Natural killer cell treated with Interleukin-12 subunit alpha and Interleukin-12 subunit beta and Interleukin-15 and Interleukin-18, amount 100 ng/mL, for 72 hours (primary cell): ENCODE data around the gene SLC35A2. TPM values are rescaled to one million over a fixed set of nuclear protein-coding genes. Genes with fewer than 3 reads are reported as not detected.
"Not testable (repeated sequence)": the region's sequence is repeated elsewhere in the genome, so short reads cannot be mapped to it uniquely, and the experiment has no call there.

ENCODE experiments used
- ATAC-seq, 2 donors: fragments of 150-1000 bp; cut with Tn5 transposase in 1 of 2; sonication (Bioruptor Pico), chemical (Tn5 transposase) in 1 of 2; 2 replicates each; pipeline ENCODE4 v1.10.0; 2021
- DNase-seq: peaks from one replicate; pipeline ENCODE4 v3.0.0; 2022; ENCODE audit warnings: low spot score
- H3K27ac Mint-ChIP-seq, 2 donors: 1 replicate in 1 of 2; 2 replicates in 1 of 2; pipeline ENCODE4 v1.8.0; 2022; ENCODE audit warnings: mixed read lengths in 2 of 2, mild to moderate bottlenecking in 1 of 2, moderate library complexity in 1 of 2
- H3K27me3 Mint-ChIP-seq, 2 donors: 1 replicate in 1 of 2; 2 replicates in 1 of 2; pipeline ENCODE4 v1.8.0; 2022; ENCODE audit warnings: mixed read lengths in 2 of 2
- H3K36me3 Mint-ChIP-seq: one replicate; pipeline ENCODE4 v1.8.0; 2022; ENCODE audit warnings: mixed read lengths
- H3K4me1 Mint-ChIP-seq, 2 donors: 1 replicate in 1 of 2; 2 replicates in 1 of 2; pipeline ENCODE4 v1.8.0; 2022; ENCODE audit warnings: low read depth in 2 of 2, mixed read lengths in 2 of 2, mild to moderate bottlenecking in 1 of 2
- H3K4me3 Mint-ChIP-seq: one replicate; pipeline ENCODE4 v1.8.0; 2022; ENCODE audit warnings: mixed read lengths
- H3K9me3 Mint-ChIP-seq: 2 replicates; pipeline ENCODE4 v1.8.0; 2022; ENCODE audit warnings: mixed read lengths
- total RNA-seq, 2 donors: library from RNA; stranded (reverse); gene quantifications; one replicate each; pipeline ENCODE4 v1.2.3, GENCODE V29; 2022

SLC35A2 gene
- total RNA-seq, 2 donors from 2014 or later = 25.5 to 26.9 TPM

- Mint-ChIP-seq H3K4me1 (peaks cover 10 to 18% of the 10 kb centered on the region in 2 donors), H3K27me3 (peaks cover 0 to 4% of the 10 kb centered on the region in 2 donors), H3K4me3 (peak overlapping the region; percentile 85), H3K9me3 (no peaks in the 10 kb centered on the region), H3K27ac (peak overlapping the region in 1 of 2 donors; percentile 17), H3K36me3 (no peaks in the 10 kb centered on the region)
- DNase-seq (no peak), ATAC-seq (peak; percentile 62 to 68)
These were observed 20.5 kb downstream of the SLC35A2 start for GRCh38 chrX:48890934-48891401.

GRCh38 chrX:48890296-48890925 is 21.0 kb downstream of the SLC35A2 start:
- ATAC-seq = no peak
- Mint-ChIP-seq H3K4me1 (peaks cover 10 to 17% of the 10 kb centered on the region in 2 donors), H3K27ac (peak overlapping the region in 1 of 2 donors; percentile 17), H3K27me3 (peaks cover 0 to 4% of the 10 kb centered on the region in 2 donors), H3K36me3 (no peaks in the 10 kb centered on the region), H3K4me3 (peak overlapping the region; percentile 85), H3K9me3 (no peaks in the 10 kb centered on the region)
- DNase-seq = no peak

GRCh38 chrX:48886586-48886985 is 24.9 kb downstream of the SLC35A2 start:
- H3K27me3 Mint-ChIP-seq, H3K9me3 Mint-ChIP-seq, ATAC-seq, DNase-seq, H3K27ac Mint-ChIP-seq, H3K36me3 Mint-ChIP-seq, H3K4me3 Mint-ChIP-seq: not testable (repeated sequence)
- peaks cover 8 to 10% of the 10 kb centered on the region in 2 donors for H3K4me1 Mint-ChIP-seq

- H3K36me3 Mint-ChIP-seq = no peaks in the 10 kb centered on the region
- no peak for ATAC-seq
- H3K4me1 Mint-ChIP-seq = no peaks in the 10 kb centered on the region
- H3K27ac Mint-ChIP-seq = no peak overlapping the region
- no peaks in the 10 kb centered on the region for H3K9me3 Mint-ChIP-seq
- no peak overlapping the region for H3K4me3 Mint-ChIP-seq
- DNase-seq = no peak
- H3K27me3 Mint-ChIP-seq = peaks cover 6% of the 10 kb centered on the region in 2 donors
These were observed 27.7 kb downstream of the SLC35A2 start for GRCh38 chrX:48883729-48884128.

- not testable (repeated sequence) for H3K27ac Mint-ChIP-seq, ATAC-seq, H3K4me1 Mint-ChIP-seq, H3K9me3 Mint-ChIP-seq, H3K4me3 Mint-ChIP-seq, DNase-seq, H3K36me3 Mint-ChIP-seq
- H3K27me3 Mint-ChIP-seq = peaks cover 6 to 19% of the 10 kb centered on the region in 2 donors
These were observed 34.5 kb downstream of the SLC35A2 start for GRCh38 chrX:48876944-48877343.

- H3K4me1 Mint-ChIP-seq = not testable (repeated sequence)
These were observed 39.4 kb downstream of the SLC35A2 start for GRCh38 chrX:48872017-48872416.

GRCh38 chrX:48864210-48864609 is 47.2 kb downstream of the SLC35A2 start:
- no peaks in the 10 kb centered on the region for H3K4me1 Mint-ChIP-seq
- ATAC-seq (no peak), DNase-seq (no peak)
- no peaks in the 10 kb centered on the region for H3K36me3 Mint-ChIP-seq
- H3K9me3 Mint-ChIP-seq = no peaks in the 10 kb centered on the region
- H3K27me3 Mint-ChIP-seq = peaks cover 0 to 18% of the 10 kb centered on the region in 2 donors
- H3K27ac Mint-ChIP-seq = no peak overlapping the region
- no peak overlapping the region for H3K4me3 Mint-ChIP-seq

More at GRCh38 chrX:48872017-48872416, 39.4 kb downstream of the SLC35A2 start:
- not testable (repeated sequence) for ATAC-seq, DNase-seq, H3K4me3 Mint-ChIP-seq, H3K36me3 Mint-ChIP-seq, H3K9me3 Mint-ChIP-seq, H3K27ac Mint-ChIP-seq
- H3K27me3 Mint-ChIP-seq = peaks cover 6 to 29% of the 10 kb centered on the region in 2 donors

GRCh38 chrX:48854898-48855297 is 56.5 kb downstream of the SLC35A2 start:
- H3K36me3 Mint-ChIP-seq = no peaks in the 10 kb centered on the region
- no peaks in the 10 kb centered on the region for H3K9me3 Mint-ChIP-seq
- DNase-seq = no peak
- ATAC-seq = no peak
- H3K4me3 Mint-ChIP-seq = no peak overlapping the region
- no peaks in the 10 kb centered on the region for H3K4me1 Mint-ChIP-seq
- no peak overlapping the region for H3K27ac Mint-ChIP-seq
- peaks cover 11 to 24% of the 10 kb centered on the region in 2 donors for H3K27me3 Mint-ChIP-seq

GRCh38 chrX:48854121-48854804 is 57.2 kb downstream of the SLC35A2 start:
- ATAC-seq, DNase-seq, H3K4me3 Mint-ChIP-seq, H3K4me1 Mint-ChIP-seq, H3K36me3 Mint-ChIP-seq, H3K9me3 Mint-ChIP-seq, H3K27ac Mint-ChIP-seq: not testable (repeated sequence)
- peaks cover 11 to 28% of the 10 kb centered on the region in 2 donors for H3K27me3 Mint-ChIP-seq

DNA sequence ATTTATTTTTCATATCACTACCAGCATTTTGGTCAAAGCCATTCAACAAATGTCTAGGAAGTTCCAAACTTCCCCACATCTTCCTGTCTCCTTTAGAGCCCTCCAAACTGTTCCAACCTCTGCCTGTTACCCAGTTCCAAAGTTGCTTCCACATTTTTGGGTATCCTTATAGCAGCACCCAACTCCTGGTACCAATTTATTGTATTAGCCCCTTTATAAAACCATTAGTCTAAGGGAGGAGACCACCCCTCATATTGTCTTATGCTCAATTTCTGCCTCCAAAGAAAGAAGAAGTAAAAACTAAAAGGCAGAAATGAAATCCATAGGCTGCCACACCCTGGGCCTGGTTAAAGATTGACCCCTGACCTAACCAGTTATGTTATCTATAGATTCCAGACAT is 58.0 kb downstream of the SLC35A2 start:
- not testable (repeated sequence) for ATAC-seq, H3K9me3 Mint-ChIP-seq, DNase-seq, H3K4me3 Mint-ChIP-seq, H3K4me1 Mint-ChIP-seq, H3K36me3 Mint-ChIP-seq, H3K27ac Mint-ChIP-seq
- H3K27me3 Mint-ChIP-seq = peaks cover 11 to 33% of the 10 kb centered on the region in 2 donors

Other genes with a start within 250 kb of the SLC35A2 start
- 100 to 1,000 TPM in 1 of 2 donors, 10 to 100 TPM in 1; 98.7 to 109 TPM for gene WAS, start 227.8 kb downstream of the SLC35A2 start, total RNA-seq
- gene SUV39H1, start 214.9 kb downstream of the SLC35A2 start, total RNA-seq = 10 to 100 TPM; 19.2 to 33.8 TPM
- not detected for gene GLOD5, start 149.9 kb downstream of the SLC35A2 start, total RNA-seq
- gene GATA1, start 125.1 kb downstream of the SLC35A2 start, total RNA-seq = under 1 TPM in 1 of 2 donors, not detected in 1; 0.73 TPM
- gene HDAC6, start 109.6 kb downstream of the SLC35A2 start, total RNA-seq = 10 to 100 TPM; 66.0 to 71.5 TPM
- gene ERAS, start 85.1 kb downstream of the SLC35A2 start, total RNA-seq = not detected
- under 1 TPM; 0.42 to 0.55 TPM for gene PCSK1N, start 76.0 kb downstream of the SLC35A2 start, total RNA-seq
- gene TIMM17B, start 13.9 kb downstream of the SLC35A2 start, total RNA-seq = 10 to 100 TPM; 64.0 to 64.6 TPM
- 10 to 100 TPM; 75.3 to 80.8 TPM for gene PQBP1, start 13.7 kb downstream of the SLC35A2 start, total RNA-seq
- gene PIM2, start 7.4 kb upstream of the SLC35A2 start, total RNA-seq = 100 to 1,000 TPM; 291 to 478 TPM
- gene OTUD5, start 46.0 kb upstream of the SLC35A2 start, total RNA-seq = 10 to 100 TPM; 75.8 to 79.9 TPM
- gene KCND1, start 60.2 kb upstream of the SLC35A2 start, total RNA-seq = 1 to 10 TPM; 3.3 to 6.2 TPM
- gene GRIPAP1, start 90.6 kb upstream of the SLC35A2 start, total RNA-seq = 100 to 1,000 TPM in 1 of 2 donors, 10 to 100 TPM in 1; 97.8 to 143 TPM
- gene TFE3, start 131.7 kb upstream of the SLC35A2 start, total RNA-seq = 10 to 100 TPM; 38.6 to 45.6 TPM
- gene CCDC120, start 147.4 kb upstream of the SLC35A2 start, total RNA-seq = 1 to 10 TPM; 5.3 to 9.0 TPM
- gene PRAF2, start 162.4 kb upstream of the SLC35A2 start, total RNA-seq = 10 to 100 TPM; 16.4 to 19.5 TPM
- 10 to 100 TPM; 48.1 to 62.3 TPM for gene WDR45, start 168.2 kb upstream of the SLC35A2 start, total RNA-seq
- 10 to 100 TPM; 19.1 to 27.7 TPM for gene GPKOW, start 212.1 kb upstream of the SLC35A2 start, total RNA-seq